Neuron (in vitro differentiated cells): ENCODE measurements around the gene MCM5.

ENCODE experiments used
- H2AFZ ChIP-seq: one replicate; pipeline ENCODE4 v1.6.1; 2013; ENCODE audit warnings: low read depth, mild to moderate bottlenecking, inconsistent platforms, low read length, moderate library complexity
- H3K27me3 ChIP-seq: one replicate; pipeline ENCODE4 v1.6.1; 2013; ENCODE audit warnings: low read length; ENCODE audit not compliant: insufficient read depth
- H3K36me3 ChIP-seq: one replicate; pipeline ENCODE4 v1.6.1; 2013; ENCODE audit warnings: low read length; ENCODE audit not compliant: insufficient read depth
- H3K4me1 ChIP-seq: one replicate; pipeline ENCODE4 v1.6.1; 2013; ENCODE audit warnings: low read length; ENCODE audit not compliant: insufficient read depth
- H3K4me3 ChIP-seq: 2 replicates; pipeline ENCODE4 v1.5.1; 2013; ENCODE audit warnings: mild to moderate bottlenecking, low read length, moderate library complexity
- H3K9me3 ChIP-seq: one replicate; pipeline ENCODE4 v1.6.1; 2013; ENCODE audit warnings: low read length

Gene MCM5

DNA sequence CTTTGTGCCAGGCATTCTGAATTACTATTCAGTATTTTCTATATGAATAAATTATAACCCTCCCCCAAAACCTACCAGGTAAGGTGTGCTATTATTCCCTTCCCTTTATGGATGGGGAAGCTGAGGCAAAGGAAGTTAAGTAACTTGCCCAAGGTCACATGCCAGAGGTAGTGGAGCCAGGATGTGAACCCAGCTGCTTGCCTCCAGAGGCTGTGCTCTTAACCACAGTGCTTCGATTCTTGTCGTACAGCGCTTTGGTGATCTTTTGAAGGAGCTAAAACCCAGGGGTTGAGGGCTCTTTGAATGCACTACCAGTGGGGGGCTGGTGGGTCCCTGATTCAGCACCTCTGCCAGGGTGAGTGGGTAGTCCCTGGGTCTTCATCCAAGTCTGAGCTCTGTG is 18.8 kb downstream of the MCM5 start:
- Histone ChIP-seq H3K4me3 (no peak overlapping the region), H3K4me1 (no peaks in the 10 kb centered on the region), H3K9me3 (no peaks in the 10 kb centered on the region), H3K27me3 (no peaks in the 10 kb centered on the region), H2AFZ (no peak overlapping the region), H3K36me3 (peaks cover 89% of the 10 kb centered on the region)

DNA sequence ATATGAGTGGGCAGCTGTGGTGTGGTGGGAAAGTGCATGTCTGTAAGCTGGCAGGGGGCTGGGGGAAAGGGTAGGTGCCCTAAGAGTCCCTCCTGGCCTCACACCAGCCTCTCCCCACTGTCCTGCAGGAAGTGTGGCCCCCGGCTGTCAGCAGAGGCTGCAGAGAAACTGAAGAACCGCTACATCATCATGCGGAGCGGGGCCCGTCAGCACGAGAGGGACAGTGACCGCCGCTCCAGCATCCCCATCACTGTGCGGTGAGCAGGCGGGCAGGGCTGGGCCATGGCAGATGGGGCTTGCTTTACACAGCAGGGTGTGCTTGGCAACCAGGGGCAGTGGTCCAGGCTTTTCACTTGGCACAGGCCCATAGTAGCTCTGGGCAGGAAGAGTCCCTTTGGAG is 19.8 kb downstream of the MCM5 start:
- peaks cover 91% of the 10 kb centered on the region for H3K36me3 ChIP-seq
- no peaks in the 10 kb centered on the region for H3K9me3 ChIP-seq
- no peak overlapping the region for H2AFZ ChIP-seq
- H3K4me1 ChIP-seq, result no peaks in the 10 kb centered on the region
- no peak overlapping the region for H3K4me3 ChIP-seq
- H3K27me3 ChIP-seq, result no peaks in the 10 kb centered on the region

DNA sequence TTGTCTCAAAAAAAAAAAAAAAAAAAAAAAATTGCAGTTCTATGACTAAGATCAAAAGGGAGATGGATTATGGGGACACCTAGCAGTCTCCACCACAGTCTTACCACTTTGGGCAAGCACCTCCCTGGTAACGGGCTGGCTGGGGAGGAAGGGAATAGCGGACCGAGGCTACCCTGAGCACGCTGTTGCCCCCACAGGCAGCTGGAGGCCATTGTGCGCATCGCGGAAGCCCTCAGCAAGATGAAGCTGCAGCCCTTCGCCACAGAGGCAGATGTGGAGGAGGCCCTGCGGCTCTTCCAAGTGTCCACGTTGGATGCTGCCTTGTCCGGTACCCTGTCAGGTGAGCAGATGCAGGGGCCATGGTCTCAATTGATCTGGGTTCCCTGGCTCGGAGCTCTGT is 21.2 kb downstream of the MCM5 start:
- peaks cover 7% of the 10 kb centered on the region for H3K4me1 ChIP-seq
- H3K27me3 ChIP-seq, result no peaks in the 10 kb centered on the region
- no peaks in the 10 kb centered on the region for H3K9me3 ChIP-seq
- no peak overlapping the region for H3K4me3 ChIP-seq
- peaks cover 85% of the 10 kb centered on the region for H3K36me3 ChIP-seq
- no peak overlapping the region for H2AFZ ChIP-seq

DNA sequence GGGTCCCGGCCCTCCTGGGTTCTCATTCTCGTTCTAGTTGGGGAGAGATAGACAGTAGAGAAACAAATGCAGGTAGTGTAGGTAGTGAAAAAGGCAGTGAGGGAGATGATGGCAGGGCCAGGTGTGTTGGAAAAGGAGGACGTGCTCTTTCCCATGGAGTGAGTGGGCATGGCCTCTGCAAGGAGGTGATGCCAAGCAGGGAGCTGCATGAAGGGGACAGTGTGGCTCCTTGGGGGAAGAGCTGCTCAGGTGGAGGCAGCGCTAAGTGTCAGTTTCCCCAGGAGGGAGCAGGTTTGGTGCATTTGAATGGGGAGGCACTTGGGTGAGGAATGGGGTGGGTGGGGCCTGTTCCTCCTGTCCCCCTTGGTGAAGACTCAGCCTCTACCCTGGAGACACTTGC is 22.2 kb downstream of the MCM5 start:
- Histone ChIP-seq H3K36me3 (peaks cover 75% of the 10 kb centered on the region), H3K4me1 (peaks cover 14% of the 10 kb centered on the region), H2AFZ (no peak overlapping the region), H3K4me3 (no peak overlapping the region), H3K27me3 (no peaks in the 10 kb centered on the region), H3K9me3 (no peaks in the 10 kb centered on the region)

DNA sequence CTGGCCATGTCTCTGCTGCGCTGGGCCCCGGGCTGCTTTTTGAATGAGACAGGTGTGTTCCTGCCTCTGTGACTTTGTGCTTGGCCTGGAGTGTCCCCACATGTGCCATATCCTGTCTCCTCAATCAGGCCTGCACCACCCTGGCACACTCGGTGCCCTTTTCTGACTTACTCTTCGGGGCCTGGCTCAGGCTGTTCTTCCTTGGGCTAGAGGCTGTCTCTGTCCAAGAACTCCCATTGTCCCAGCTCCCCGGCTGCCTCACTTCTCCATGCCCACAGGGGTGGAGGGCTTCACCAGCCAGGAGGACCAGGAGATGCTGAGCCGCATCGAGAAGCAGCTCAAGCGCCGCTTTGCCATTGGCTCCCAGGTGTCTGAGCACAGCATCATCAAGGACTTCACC is 23.0 kb downstream of the MCM5 start:
- Histone ChIP-seq H3K4me1 (peaks cover 14% of the 10 kb centered on the region), H2AFZ (no peak overlapping the region), H3K27me3 (no peaks in the 10 kb centered on the region), H3K9me3 (no peaks in the 10 kb centered on the region), H3K4me3 (no peak overlapping the region), H3K36me3 (peaks cover 68% of the 10 kb centered on the region)

DNA sequence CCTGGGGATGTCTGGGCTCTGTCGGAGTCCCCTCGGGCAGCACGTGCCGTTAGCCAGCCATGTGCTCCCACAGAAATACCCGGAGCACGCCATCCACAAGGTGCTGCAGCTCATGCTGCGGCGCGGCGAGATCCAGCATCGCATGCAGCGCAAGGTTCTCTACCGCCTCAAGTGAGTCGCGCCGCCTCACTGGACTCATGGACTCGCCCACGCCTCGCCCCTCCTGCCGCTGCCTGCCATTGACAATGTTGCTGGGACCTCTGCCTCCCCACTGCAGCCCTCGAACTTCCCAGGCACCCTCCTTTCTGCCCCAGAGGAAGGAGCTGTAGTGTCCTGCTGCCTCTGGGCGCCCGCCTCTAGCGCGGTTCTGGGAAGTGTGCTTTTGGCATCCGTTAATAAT is 24.1 kb downstream of the MCM5 start:
- Histone ChIP-seq H3K9me3 (no peaks in the 10 kb centered on the region), H3K27me3 (no peaks in the 10 kb centered on the region), H3K4me1 (peaks cover 14% of the 10 kb centered on the region), H2AFZ (no peak overlapping the region), H3K4me3 (no peak overlapping the region), H3K36me3 (peaks cover 61% of the 10 kb centered on the region)

DNA sequence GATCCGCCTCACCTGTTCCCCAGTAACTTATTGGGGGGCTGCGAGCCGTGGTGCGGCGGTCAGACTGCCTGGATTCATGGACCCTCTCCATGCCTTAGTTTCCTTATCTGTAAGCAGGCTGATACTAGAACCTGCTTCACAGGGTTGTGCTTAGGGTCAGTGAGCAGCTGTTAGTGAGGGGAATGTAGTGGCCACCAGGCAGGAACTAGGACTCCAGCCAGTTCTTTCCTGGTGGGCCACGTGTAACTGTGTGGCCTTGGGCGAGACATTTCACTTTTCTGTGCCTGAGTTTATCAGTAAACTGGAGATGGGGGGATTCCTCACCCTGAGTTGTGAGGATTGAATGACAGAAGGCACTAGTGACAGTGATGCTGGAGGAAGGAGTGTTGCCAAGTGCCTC is 24.8 kb downstream of the MCM5 start:
- no peaks in the 10 kb centered on the region for H3K9me3 ChIP-seq
- H2AFZ ChIP-seq, result no peak overlapping the region
- peaks cover 14% of the 10 kb centered on the region for H3K4me1 ChIP-seq
- no peaks in the 10 kb centered on the region for H3K27me3 ChIP-seq
- H3K4me3 ChIP-seq, result no peak overlapping the region
- peaks cover 54% of the 10 kb centered on the region for H3K36me3 ChIP-seq

DNA sequence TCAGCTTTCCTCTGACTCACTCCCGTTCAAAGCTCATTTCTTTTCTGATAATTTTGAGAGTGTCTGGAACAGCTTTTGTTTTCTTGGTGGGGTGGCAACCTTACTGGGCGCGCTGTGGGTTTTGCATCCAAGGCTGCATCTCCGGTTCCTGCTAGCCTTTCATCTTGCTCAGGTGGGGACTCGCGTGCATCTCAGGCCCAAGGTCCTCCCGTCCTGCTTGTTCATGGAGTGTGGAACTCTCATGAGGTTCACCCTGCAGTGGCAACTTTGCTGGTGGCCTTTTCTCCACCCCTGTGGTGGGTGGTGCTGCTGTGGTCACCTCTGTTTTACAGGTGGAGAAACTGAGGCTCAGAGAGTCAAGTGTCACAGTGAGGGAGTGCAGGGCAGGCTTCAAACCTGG is 25.6 kb downstream of the MCM5 start:
- H3K27me3 ChIP-seq, result no peaks in the 10 kb centered on the region
- peaks cover 46% of the 10 kb centered on the region for H3K36me3 ChIP-seq
- H2AFZ ChIP-seq, result no peak overlapping the region
- no peaks in the 10 kb centered on the region for H3K9me3 ChIP-seq
- peaks cover 14% of the 10 kb centered on the region for H3K4me1 ChIP-seq
- no peak overlapping the region for H3K4me3 ChIP-seq

DNA sequence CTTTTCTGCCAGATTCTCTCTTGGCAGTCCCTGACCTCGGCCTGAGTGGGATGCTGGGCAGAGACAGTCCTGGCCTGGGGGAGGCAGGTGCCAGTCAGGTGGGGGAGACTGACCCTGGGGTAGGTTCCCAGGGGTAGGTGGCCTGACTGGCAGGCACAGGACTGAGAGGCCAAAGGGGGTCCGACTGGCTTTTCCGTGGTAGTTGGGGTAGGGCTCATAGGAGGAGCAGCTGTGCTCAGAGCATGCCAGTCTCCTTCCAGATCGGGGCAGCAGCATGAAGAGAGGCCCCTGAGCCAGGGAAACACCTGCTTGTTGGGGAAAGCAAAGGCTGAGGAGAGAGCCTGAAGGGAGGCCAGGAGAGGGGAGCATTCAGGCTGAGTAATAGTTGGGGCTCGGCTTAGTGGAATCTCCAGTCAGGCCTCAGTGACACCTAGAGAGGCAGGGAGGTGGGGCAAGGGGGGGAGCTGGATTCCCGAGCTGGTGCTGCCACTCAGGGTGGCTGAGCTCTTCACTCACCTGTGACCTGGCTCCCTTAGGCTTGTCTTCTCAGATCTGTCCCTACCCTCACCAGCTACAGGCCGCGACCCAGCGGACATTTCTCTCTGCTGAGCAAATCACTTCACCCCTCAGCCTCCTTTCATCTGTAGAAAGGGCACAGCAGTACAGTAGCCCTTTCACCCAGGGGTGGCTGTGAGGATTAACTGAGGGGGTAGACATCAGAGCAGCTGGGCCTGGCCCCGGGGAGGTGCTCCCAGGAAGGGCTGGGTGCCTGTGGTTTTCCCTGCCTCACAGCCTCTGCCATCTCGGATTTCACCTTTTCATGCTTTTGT is 26.2 kb downstream of the MCM5 start:
- Histone ChIP-seq H3K36me3 (peaks cover 42% of the 10 kb centered on the region), H3K4me3 (no peak overlapping the region), H3K4me1 (peaks cover 14% of the 10 kb centered on the region)

DNA sequence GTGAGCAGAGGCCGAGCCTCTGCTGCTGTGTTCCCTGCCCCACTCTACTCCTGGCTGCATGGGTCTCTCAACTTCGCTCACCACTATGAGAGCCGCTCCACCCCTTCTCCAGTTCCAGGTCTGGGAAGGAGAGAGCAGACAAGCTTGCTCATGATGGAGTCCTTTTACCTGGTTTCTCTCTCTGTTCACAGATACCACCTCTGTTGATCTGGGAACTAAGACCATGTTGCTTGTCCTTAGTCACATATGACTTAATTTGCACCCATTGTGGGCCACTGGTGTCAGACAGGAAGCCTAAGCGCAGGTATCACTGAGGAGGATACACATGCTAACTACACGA is 26.8 kb downstream of the MCM5 start:
- no peaks in the 10 kb centered on the region for H3K9me3 ChIP-seq
- no peaks in the 10 kb centered on the region for H3K27me3 ChIP-seq
- H3K4me1 ChIP-seq, result peaks cover 14% of the 10 kb centered on the region
- H2AFZ ChIP-seq, result no peak overlapping the region
- peaks cover 39% of the 10 kb centered on the region for H3K36me3 ChIP-seq
- no peak overlapping the region for H3K4me3 ChIP-seq

More for the DNA sequence above, 26.2 kb downstream of the MCM5 start:
- Histone ChIP-seq H2AFZ (no peak overlapping the region), H3K27me3 (no peaks in the 10 kb centered on the region), H3K9me3 (no peaks in the 10 kb centered on the region)

DNA sequence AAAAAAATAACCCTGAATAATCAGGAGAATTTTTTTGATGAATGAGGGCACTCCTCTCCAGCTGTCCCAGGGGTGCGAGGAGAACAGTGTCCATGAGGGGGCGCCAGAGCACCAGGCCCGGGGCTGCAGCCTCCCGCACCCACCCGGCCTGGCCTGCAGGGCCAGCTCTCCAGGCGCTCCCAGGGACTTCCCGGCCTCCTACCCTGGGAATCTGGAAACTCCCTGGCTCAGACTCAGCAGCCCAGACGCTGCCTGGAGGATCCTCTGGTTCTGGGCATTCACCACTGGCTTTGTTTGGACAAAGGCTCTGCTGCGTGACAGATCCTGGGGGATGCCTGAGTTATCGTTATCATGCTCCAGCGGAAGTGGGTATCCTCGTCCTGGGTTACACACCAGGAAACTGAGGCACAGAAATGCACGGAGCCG is 31.0 kb downstream of the MCM5 start:
- Histone ChIP-seq H3K4me3 (no peak overlapping the region), H3K4me1 (peaks cover 9% of the 10 kb centered on the region), H3K9me3 (peaks cover 13% of the 10 kb centered on the region), H3K27me3 (no peaks in the 10 kb centered on the region), H2AFZ (no peak overlapping the region), H3K36me3 (peaks cover 15% of the 10 kb centered on the region)

DNA sequence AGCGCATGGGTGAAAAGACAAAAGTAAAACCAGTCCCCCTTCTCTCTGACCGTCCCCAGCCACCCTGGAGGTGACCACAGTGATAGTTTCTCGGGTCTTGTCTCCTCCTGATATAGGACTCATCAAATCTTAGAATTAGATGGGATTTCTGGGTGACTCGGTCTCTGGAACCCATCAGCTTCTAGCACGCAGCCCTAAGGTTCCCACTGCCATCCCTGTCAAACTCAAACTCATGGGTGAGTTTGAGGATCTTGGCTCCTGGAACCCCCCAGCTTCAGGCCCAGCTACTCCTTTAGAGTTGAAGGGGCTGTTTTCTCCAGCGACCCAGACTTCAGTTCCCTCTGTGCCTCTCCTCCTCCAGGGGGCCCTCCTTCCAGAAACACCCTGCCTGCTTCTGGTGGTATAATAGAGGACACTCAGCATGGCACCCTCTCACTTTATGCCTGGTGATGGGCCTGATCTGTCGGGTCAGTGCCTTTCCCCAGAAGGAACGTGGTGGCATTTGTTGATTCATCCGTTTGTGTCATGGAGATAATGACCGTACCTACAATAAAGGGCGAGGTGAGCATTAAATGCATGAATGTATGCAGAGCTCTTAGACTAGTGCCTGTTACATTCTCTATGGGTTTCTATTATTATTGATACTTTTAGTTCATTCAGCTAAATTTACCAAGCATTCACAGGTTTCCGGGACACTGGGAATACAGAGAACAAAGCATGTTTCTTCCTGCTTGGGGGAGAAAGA is 31.7 kb downstream of the MCM5 start:
- H3K27me3 ChIP-seq, result no peaks in the 10 kb centered on the region
- H3K36me3 ChIP-seq, result peaks cover 15% of the 10 kb centered on the region
- no peak overlapping the region for H2AFZ ChIP-seq
- peaks cover 13% of the 10 kb centered on the region for H3K9me3 ChIP-seq
- peaks cover 2% of the 10 kb centered on the region for H3K4me1 ChIP-seq
- no peak overlapping the region for H3K4me3 ChIP-seq

DNA sequence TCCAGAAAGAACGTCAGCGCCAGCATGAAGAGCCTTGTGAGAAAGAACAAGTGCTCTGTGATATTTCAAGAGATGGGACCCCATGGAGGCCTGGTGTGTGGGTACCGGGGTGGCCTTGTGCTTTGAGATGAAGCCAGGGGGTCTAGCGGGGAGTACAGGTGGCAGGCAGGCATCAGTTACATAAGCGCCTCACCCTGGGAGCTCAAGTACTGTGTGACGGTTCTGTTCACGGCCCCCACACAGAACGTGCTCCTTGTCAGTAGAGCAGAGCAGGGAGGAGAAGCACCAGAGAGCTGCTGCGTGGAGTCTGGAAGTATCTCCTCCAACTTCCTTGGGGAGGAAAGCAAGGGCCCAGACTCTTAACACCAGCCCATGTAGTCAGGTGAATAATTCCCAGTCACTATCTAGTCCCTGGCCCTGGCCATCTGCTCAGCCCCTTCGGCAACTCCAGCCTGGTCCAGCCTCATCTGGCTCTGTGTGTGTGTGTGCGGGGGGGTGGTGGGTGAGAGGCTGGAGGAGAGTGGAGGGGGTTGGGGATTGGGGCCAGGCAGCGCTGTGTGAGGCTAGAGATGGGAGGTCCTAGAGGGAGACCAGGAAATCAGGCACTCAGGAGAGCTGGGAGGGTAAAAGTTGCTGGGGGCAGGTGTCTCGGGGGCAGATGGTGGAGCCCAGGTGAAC is 32.4 kb downstream of the MCM5 start:
- peaks cover 13% of the 10 kb centered on the region for H3K9me3 ChIP-seq
- no peaks in the 10 kb centered on the region for H3K27me3 ChIP-seq
- H3K4me1 ChIP-seq, result no peaks in the 10 kb centered on the region
- no peak overlapping the region for H3K4me3 ChIP-seq
- peaks cover 15% of the 10 kb centered on the region for H3K36me3 ChIP-seq
- no peak overlapping the region for H2AFZ ChIP-seq
